ACC112 (cell line): Measurements from ENCODE around the gene DAB1.

ENCODE experiments used
- H2AFZ ChIP-seq: fragments of 200-600 bp; sonication (generic); one replicate; pipeline ENCODE4 v1.6.0; 2017; ENCODE audit warnings: antibody characterized with exemption, low read length; ENCODE audit not compliant: unreplicated experiment
- H3K27ac ChIP-seq: fragments of 200-600 bp; sonication (generic); 2 replicates; pipeline ENCODE4 v1.5.1; 2014; ENCODE audit warnings: low read depth, mild to moderate bottlenecking, antibody characterized with exemption, low read length, moderate library complexity
- H3K27me3 ChIP-seq: fragments of 200-600 bp; sonication (generic); 2 replicates; pipeline ENCODE4 v1.6.1; 2014; ENCODE audit warnings: mild to moderate bottlenecking, antibody characterized with exemption, low read length, moderate library complexity, mixed read lengths; ENCODE audit not compliant: insufficient read depth
- H3K36me3 ChIP-seq: fragments of 200-600 bp; sonication (generic); 2 replicates; pipeline ENCODE4 v1.6.1; 2016; ENCODE audit warnings: mild to moderate bottlenecking, antibody characterized with exemption, low read length, moderate library complexity, mixed read lengths; ENCODE audit not compliant: insufficient read depth
- H3K4me1 ChIP-seq: fragments of 200-600 bp; sonication (generic); one replicate; pipeline ENCODE4 v1.6.1; 2016; ENCODE audit warnings: low read length, mixed read lengths; ENCODE audit not compliant: insufficient read depth, unreplicated experiment, control insufficient read depth
- H3K4me3 ChIP-seq: fragments of 200-600 bp; sonication (generic); 2 replicates; pipeline ENCODE4 v1.5.1; 2014; ENCODE audit warnings: mild to moderate bottlenecking, low read depth, low read length
- H3K79me2 ChIP-seq: fragments of 200-600 bp; sonication (generic); one replicate; pipeline ENCODE4 v1.6.0; 2016; ENCODE audit warnings: low read length; ENCODE audit not compliant: control insufficient read depth, unreplicated experiment, insufficient read depth

DAB1 gene

DNA sequence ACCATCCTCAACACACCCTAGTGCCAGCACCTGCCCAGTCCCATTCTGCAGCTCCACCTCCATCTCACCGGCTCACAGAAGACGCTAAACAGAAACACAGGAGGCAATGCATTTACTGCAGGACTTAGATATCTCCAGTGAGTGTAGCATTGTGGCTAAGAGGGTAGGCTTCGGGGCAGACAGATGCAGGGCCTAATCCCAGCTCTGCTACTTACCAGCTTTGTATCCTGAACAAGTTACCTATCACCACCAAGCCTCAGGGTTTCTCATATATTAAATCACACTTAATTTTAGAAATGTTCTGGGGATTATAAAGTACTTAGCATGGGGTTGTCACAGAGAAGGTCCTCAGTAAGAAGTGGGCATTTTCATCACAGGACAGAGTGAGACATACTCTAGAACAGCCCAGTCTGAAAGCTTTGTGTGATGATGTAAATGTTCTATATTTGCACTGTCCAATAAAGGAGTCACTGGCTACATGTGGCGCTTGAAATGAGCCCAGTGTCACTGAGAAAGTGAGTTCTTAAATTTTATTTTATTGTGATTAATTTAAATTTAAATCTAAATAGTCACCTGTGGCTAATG is 308.7 kb downstream of the DAB1 start:
- Histone ChIP-seq H3K4me1 (no peaks in the 10 kb centered on the region), H3K4me3 (no peak overlapping the region), H3K36me3 (no peaks in the 10 kb centered on the region), H2AFZ (no peak overlapping the region), H3K79me2 (no peaks in the 10 kb centered on the region), H3K27ac (no peak overlapping the region), H3K27me3 (no peaks in the 10 kb centered on the region)

DNA sequence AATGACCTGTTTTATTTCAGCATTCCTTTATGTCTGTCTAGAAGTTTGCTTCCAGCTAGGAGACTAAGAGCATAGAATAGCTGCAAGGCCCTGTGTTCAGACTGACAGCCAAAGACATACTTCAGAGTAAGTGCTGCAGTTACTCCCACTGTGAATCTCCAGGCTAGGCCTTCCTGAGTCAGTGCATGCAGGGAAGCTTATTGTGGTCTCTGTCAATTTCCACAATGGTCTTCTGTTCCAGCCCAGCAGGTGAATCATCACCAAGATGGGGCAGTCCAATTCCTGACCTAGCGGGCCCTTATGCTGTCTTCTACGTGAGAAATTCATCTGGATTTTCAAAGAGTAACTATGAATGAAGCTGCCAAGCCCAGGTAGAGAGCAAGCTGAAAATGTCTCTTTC is 311.7 kb downstream of the DAB1 start:
- no peak overlapping the region for H3K27ac ChIP-seq
- no peaks in the 10 kb centered on the region for H3K4me1 ChIP-seq
- H2AFZ ChIP-seq, result no peak overlapping the region
- no peaks in the 10 kb centered on the region for H3K79me2 ChIP-seq
- H3K36me3 ChIP-seq, result no peaks in the 10 kb centered on the region
- no peaks in the 10 kb centered on the region for H3K27me3 ChIP-seq
- H3K4me3 ChIP-seq, result no peak overlapping the region

DNA sequence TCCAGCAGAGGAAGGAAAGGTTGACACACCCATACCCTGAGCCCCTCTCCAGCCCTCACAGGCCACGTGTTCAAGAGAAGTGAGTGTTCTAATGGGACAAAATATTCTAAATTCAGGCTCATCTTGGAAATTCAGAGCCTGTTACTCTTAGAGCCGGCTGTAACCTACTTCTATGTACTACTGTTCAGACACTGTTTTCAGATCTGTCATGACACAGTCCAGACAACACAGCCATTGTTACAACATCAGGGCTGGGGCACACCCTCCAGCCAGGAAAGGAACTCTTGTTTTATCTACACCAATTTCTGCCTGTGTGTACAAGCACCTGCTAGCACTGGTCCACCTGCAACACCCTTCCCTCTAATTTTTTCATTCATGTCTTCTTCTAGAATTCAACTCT is 312.7 kb downstream of the DAB1 start:
- no peaks in the 10 kb centered on the region for H3K27me3 ChIP-seq
- H3K4me3 ChIP-seq, result no peak overlapping the region
- H3K27ac ChIP-seq, result no peak overlapping the region
- H3K79me2 ChIP-seq, result no peaks in the 10 kb centered on the region
- H3K36me3 ChIP-seq, result no peaks in the 10 kb centered on the region
- H2AFZ ChIP-seq, result no peak overlapping the region
- H3K4me1 ChIP-seq, result no peaks in the 10 kb centered on the region

DNA sequence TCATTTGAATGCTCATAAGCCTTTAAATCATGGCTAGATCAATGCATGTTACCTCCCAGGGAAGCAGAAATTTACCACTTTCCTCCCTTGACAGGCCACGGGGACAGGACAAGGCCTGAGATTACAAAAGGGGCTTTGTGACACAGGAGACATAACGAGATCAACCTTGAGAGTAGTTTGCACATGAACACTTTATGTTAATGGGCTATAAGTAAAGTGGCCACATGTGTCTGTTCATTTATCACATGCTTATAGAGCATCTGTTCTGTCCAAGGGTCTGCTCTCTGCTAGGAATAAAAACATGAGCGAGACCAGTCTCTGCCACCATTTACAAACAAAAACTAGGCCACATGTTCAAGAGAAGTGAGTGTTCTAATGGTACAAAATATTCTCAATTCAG is 314.0 kb downstream of the DAB1 start:
- H3K4me1 ChIP-seq, result no peaks in the 10 kb centered on the region
- no peaks in the 10 kb centered on the region for H3K79me2 ChIP-seq
- no peaks in the 10 kb centered on the region for H3K36me3 ChIP-seq
- H2AFZ ChIP-seq, result no peak overlapping the region
- no peak overlapping the region for H3K27ac ChIP-seq
- H3K27me3 ChIP-seq, result no peaks in the 10 kb centered on the region
- no peak overlapping the region for H3K4me3 ChIP-seq

DNA sequence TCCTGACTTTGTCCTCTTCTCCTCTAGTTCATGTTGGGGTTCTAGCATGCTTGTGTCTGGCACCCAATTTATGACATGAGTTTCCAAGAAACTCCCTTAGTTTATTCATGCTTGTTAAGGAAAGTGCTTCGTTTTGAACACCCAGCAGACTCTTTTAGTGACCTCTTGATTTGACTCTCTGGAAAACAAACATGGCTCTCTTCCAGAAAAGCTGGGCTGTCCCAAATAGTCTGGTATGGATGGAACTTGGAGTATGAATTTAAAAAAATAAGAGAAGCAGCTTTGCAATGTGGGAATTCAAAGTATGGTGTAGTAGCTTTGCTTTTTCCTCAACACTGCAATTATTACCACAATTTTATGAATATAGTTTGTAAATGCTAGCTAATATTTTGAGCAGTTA is 314.6 kb downstream of the DAB1 start:
- no peaks in the 10 kb centered on the region for H3K27me3 ChIP-seq

DNA sequence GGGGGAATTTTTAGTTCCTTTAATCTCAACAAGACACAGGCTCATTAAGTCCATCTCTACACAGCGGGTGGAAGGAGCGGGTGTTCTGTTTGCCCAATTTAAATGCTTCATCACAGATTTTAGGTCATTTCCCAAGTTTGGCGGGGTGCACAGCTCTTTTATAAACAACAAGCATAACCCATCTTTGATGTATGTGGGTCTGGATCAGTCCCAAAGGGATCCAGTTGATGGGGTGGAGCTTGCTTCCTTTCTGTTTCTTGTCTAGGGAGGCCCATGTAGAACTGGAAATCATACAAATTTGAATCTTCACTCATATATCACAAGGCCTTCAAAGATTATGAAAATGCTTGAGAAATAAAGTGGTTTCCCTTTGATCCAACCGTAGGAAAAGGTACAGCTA is 317.6 kb downstream of the DAB1 start:
- H3K36me3 ChIP-seq, result no peaks in the 10 kb centered on the region
- no peak overlapping the region for H3K27ac ChIP-seq
- no peak overlapping the region for H3K4me3 ChIP-seq
- no peaks in the 10 kb centered on the region for H3K27me3 ChIP-seq
- H3K79me2 ChIP-seq, result no peaks in the 10 kb centered on the region
- H2AFZ ChIP-seq, result no peak overlapping the region
- no peaks in the 10 kb centered on the region for H3K4me1 ChIP-seq

More for the DNA sequence above, 314.6 kb downstream of the DAB1 start:
- Histone ChIP-seq H3K4me1 (no peaks in the 10 kb centered on the region), H3K79me2 (no peaks in the 10 kb centered on the region), H3K36me3 (no peaks in the 10 kb centered on the region), H3K27ac (no peak overlapping the region), H3K4me3 (no peak overlapping the region), H2AFZ (no peak overlapping the region)

DNA sequence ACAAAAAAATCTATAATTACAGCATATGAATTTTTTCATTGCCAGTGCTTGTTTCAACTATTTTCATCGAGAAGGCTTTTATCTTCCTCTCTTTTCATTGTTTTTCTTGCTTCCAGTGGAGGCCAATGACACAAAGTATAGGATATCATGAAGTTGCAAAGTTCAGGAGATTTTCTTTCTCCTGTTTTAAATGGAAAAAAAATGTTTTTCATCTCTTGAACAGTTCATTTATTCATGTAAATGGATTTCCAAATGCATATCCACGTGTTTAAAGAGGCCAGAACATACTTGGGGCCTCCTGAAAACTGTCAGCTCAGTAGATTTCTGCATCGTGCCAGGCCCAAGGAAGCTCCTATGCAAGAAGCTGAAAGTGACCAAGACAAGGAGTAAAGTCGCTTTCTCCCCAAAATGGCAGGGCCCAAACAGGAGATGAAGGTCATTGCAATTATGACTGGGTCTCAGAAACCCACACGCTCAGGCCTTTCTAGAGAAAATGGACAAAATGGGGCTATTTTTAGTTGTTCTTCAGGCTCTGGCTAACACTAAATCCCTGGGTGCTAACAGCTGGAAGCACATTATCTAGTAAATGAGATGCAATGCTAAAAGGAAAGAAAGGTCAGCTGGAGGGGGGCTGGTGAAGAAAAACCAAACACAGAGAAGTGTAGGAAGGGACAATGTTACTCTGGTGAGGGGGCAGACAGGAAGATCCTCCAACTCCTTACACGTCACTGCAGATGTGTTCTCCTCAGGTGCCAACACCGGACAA is 321.1 kb downstream of the DAB1 start:
- Histone ChIP-seq H3K36me3 (no peaks in the 10 kb centered on the region), H2AFZ (no peak overlapping the region), H3K4me1 (no peaks in the 10 kb centered on the region), H3K27ac (no peak overlapping the region), H3K4me3 (no peak overlapping the region), H3K79me2 (no peaks in the 10 kb centered on the region), H3K27me3 (no peaks in the 10 kb centered on the region)

DNA sequence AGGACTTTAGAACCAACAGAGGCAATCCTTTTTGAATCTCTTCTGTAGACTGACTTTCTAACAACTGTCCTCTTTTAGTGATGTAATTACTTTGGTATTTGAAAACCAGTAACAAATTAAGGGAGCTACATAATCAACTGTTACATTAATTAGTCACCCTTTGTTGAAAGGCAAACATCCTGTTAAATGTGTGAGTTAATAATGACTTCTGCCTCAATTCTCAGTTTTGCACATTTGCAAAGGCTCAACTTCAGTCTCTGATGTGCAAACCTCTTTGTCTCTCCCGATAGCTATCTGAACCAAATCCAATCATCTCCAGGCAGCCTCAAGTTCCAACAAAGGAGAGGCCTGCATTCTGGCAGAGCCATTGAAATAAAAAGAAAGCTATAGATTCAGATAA is 322.7 kb downstream of the DAB1 start:
- Histone ChIP-seq H3K27ac (no peak overlapping the region), H3K4me1 (no peaks in the 10 kb centered on the region), H3K4me3 (no peak overlapping the region), H2AFZ (no peak overlapping the region), H3K36me3 (no peaks in the 10 kb centered on the region), H3K27me3 (no peaks in the 10 kb centered on the region), H3K79me2 (no peaks in the 10 kb centered on the region)

DNA sequence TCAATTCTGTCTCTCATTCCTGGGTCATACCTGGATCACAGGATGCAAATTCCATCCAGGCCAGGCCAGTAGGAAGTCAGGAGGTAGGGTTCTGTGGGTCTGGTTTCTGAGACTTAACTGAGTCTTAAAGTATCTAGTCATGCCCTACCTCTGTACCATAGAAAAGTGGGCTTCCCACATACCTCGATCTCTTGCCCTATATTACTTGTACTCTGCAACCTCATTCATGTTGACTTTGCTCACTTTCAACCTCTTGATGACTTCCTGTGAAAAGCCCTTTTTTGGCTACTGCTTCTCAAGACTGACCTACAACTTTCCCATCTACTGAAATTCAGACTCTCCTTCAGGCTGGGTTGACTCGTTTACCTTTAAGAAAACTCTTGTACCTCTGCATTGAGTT is 329.1 kb downstream of the DAB1 start:
- Histone ChIP-seq H3K4me1 (no peaks in the 10 kb centered on the region), H3K4me3 (no peak overlapping the region), H3K36me3 (no peaks in the 10 kb centered on the region), H3K27ac (no peak overlapping the region), H2AFZ (no peak overlapping the region), H3K79me2 (no peaks in the 10 kb centered on the region), H3K27me3 (no peaks in the 10 kb centered on the region)

DNA sequence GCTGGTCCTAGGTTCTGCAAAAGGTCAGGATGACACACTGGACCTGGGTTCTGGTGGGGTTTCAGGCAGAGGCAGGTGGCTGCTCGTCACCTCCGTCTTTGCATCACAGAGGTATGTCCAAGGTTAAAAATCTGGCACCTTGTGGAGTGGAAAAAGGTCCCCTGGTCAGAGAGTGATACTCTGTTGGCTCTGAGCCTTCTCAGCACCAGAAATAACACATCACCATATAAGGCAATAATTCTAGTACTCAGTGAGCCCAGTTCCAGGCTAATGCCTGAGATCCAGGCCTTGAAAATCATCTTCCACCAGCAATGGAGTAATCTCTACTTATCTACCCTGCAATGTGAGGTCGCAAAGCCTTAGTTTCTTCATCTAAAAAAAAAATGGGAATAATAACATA is 330.7 kb downstream of the DAB1 start:
- Histone ChIP-seq H3K79me2 (no peaks in the 10 kb centered on the region), H3K4me3 (no peak overlapping the region), H3K27ac (no peak overlapping the region), H2AFZ (no peak overlapping the region), H3K27me3 (no peaks in the 10 kb centered on the region), H3K4me1 (no peaks in the 10 kb centered on the region), H3K36me3 (no peaks in the 10 kb centered on the region)

DNA sequence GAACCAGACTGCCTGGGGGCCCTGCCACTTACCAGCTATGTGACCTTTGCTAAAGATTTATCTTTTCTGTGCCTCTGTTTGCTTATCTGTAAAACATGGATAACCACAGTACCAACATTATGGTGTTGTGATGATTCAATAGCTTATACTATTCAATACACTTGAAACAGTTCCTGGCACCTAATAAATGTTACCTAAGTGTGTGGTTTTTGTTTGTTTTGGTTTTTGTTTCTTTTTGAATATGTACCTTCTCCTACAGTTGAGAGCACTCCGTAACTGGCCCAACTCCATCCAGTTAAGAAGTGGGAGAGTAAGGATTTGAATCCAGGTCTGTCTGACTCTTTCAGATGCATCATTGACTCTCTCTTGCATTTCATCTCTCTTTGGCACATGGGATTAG is 332.2 kb downstream of the DAB1 start:
- Histone ChIP-seq H3K36me3 (no peaks in the 10 kb centered on the region), H3K4me3 (no peak overlapping the region), H3K4me1 (no peaks in the 10 kb centered on the region), H3K27me3 (no peaks in the 10 kb centered on the region), H2AFZ (no peak overlapping the region), H3K27ac (no peak overlapping the region), H3K79me2 (no peaks in the 10 kb centered on the region)
